ENCODE measurements around the gene HSBP1. TPM values are rescaled to one million over a fixed set of nuclear protein-coding genes. Genes with fewer than 3 reads are reported as not detected.

The HSBP1 gene
- total and polyA plus RNA-seq, 2 experiments from 2014 or later = 26.7 to 384 TPM

- Histone ChIP-seq H3K9me2 (replicated peaks; ENCODE audit: insufficient read depth) (no peaks in the 10 kb centered on the region), H3K27ac (no peak overlapping the region), H3K36me3 (replicated peaks; ENCODE audit: insufficient read depth, low read depth) (no peaks in the 10 kb centered on the region), H3K4me1 (ENCODE audit: insufficient read depth) (no peaks in the 10 kb centered on the region), H4K20me1 (ENCODE audit: insufficient read depth, poor library complexity, severe bottlenecking) (no peaks in the 10 kb centered on the region), H3K4me3 (no peak overlapping the region), H3K79me2 (no peaks in the 10 kb centered on the region), H3K4me2 (no peak overlapping the region), H3K27me3 (peaks cover 2% of the 10 kb centered on the region), H3K9me3 (ENCODE audit: low read depth) (no peaks in the 10 kb centered on the region), H2AFZ (no peak overlapping the region)
- DNase-seq (ENCODE audit: low spot score) = no peak
- no peak for TF ChIP-seq CTCF (IDR thresholded peaks at IDR 0.05; ENCODE audit: poor library complexity)
- WGBS (ENCODE audit: low lambda C conversion rate, missing lambda C conversion rate) = 93% methylated on average over 10 of the region's 10 CpGs
Measured at GRCh38 chr16:83791916-83792315, 15.9 kb upstream of the HSBP1 start.

- TF ChIP-seq CTCF (IDR thresholded peaks at IDR 0.05; ENCODE audit: poor library complexity) = no peak
- TF ChIP-seq EZH2 (IDR thresholded peaks at IDR 0.05; ENCODE audit: borderline replicate concordance) = no peak
- TF ChIP-seq EZH2phosphoT487 (IDR thresholded peaks at IDR 0.05; ENCODE audit: low read depth, severe bottlenecking, unreplicated experiment) = no peak
- no peak overlapping the region for H3K4me2 ChIP-seq
- H3K27ac ChIP-seq = no peak overlapping the region
- no peaks in the 10 kb centered on the region for H3K9me3 ChIP-seq (ENCODE audit: low read depth)
- H3K27me3 ChIP-seq = peaks cover 7% of the 10 kb centered on the region
- no peak overlapping the region for H2AFZ ChIP-seq
- WGBS (ENCODE audit: low lambda C conversion rate, missing lambda C conversion rate) = 83% methylated on average over 2 of the region's 2 CpGs
- H3K4me3 ChIP-seq = no peak overlapping the region
- no peak for DNase-seq (ENCODE audit: low spot score)
- no peaks in the 10 kb centered on the region for H4K20me1 ChIP-seq (ENCODE audit: insufficient read depth, poor library complexity, severe bottlenecking)
- H3K36me3 ChIP-seq (replicated peaks; ENCODE audit: insufficient read depth, low read depth) = no peaks in the 10 kb centered on the region
- H3K4me1 ChIP-seq (ENCODE audit: insufficient read depth) = no peaks in the 10 kb centered on the region
- H3K9me2 ChIP-seq (replicated peaks; ENCODE audit: insufficient read depth) = no peaks in the 10 kb centered on the region
- no peaks in the 10 kb centered on the region for H3K79me2 ChIP-seq
Measured at GRCh38 chr16:83792391-83792790, 15.4 kb upstream of the HSBP1 start.

GRCh38 chr16:83793179-83793578 is 14.6 kb upstream of the HSBP1 start:
- H3K4me3 ChIP-seq = no peak overlapping the region
- no peaks in the 10 kb centered on the region for H3K4me1 ChIP-seq (ENCODE audit: insufficient read depth)
- TF ChIP-seq EZH2 (IDR thresholded peaks at IDR 0.05; ENCODE audit: borderline replicate concordance) = no peak
- no peak for TF ChIP-seq CTCF (IDR thresholded peaks at IDR 0.05; ENCODE audit: poor library complexity)
- no peak for TF ChIP-seq EZH2phosphoT487 (IDR thresholded peaks at IDR 0.05; ENCODE audit: low read depth, severe bottlenecking, unreplicated experiment)
- no peaks in the 10 kb centered on the region for H3K79me2 ChIP-seq
- no peak overlapping the region for H3K4me2 ChIP-seq
- no peaks in the 10 kb centered on the region for H3K9me3 ChIP-seq (ENCODE audit: low read depth)
- H3K27ac ChIP-seq = no peak overlapping the region
- no peak for DNase-seq (ENCODE audit: low spot score)
- H3K27me3 ChIP-seq = peaks cover 7% of the 10 kb centered on the region
- H3K36me3 ChIP-seq (replicated peaks; ENCODE audit: insufficient read depth, low read depth) = no peaks in the 10 kb centered on the region
- H3K9me2 ChIP-seq (replicated peaks; ENCODE audit: insufficient read depth) = no peaks in the 10 kb centered on the region
- no peaks in the 10 kb centered on the region for H4K20me1 ChIP-seq (ENCODE audit: insufficient read depth, poor library complexity, severe bottlenecking)
- no peak overlapping the region for H2AFZ ChIP-seq
- WGBS (ENCODE audit: low lambda C conversion rate, missing lambda C conversion rate) = 73% methylated on average over 9 of the region's 9 CpGs
